Activated gamma-delta T cell treated with anti-CD3 and anti-CD28 coated beads, Interleukin-2, amount 50 U/mL, for 16 hours (primary cell): Measurements from ENCODE around the gene HLA-B.

ENCODE experiments used
- DNase-seq: peaks from one replicate; pipeline ENCODE4 v3.0.0-alpha.2; 2020; ENCODE audit warnings: low read depth

The HLA-B gene

GRCh38 chr6:31352683-31353383 lies 4.1 kb downstream of the HLA-B start:
- no peak for DNase-seq

GRCh38 chr6:31352310-31352682 lies 4.7 kb downstream of the HLA-B start:
- no peak for DNase-seq

- no peak for DNase-seq
Measured at GRCh38 chr6:31351401-31352309, 5.3 kb downstream of the HLA-B start.

- DNase-seq = no peak
Measured at GRCh38 chr6:31351033-31351380, 6.0 kb downstream of the HLA-B start.

GRCh38 chr6:31350196-31351032 lies 6.6 kb downstream of the HLA-B start:
- DNase-seq = no peak

GRCh38 chr6:31349301-31349700 lies 7.7 kb downstream of the HLA-B start:
- no peak for DNase-seq

GRCh38 chr6:31345026-31345730 lies 11.8 kb downstream of the HLA-B start:
- DNase-seq = no peak

- no peak for DNase-seq
Measured at GRCh38 chr6:31340228-31340627, 16.8 kb downstream of the HLA-B start.

- no peak for DNase-seq
Measured at GRCh38 chr6:31339210-31339609, 17.8 kb downstream of the HLA-B start.

- DNase-seq = no peak
Measured at GRCh38 chr6:31336896-31337496, 20.0 kb downstream of the HLA-B start.

- DNase-seq = peak; percentile 37
Measured at GRCh38 chr6:31332637-31333602, 24.1 kb downstream of the HLA-B start.

- DNase-seq = no peak
Measured at GRCh38 chr6:31328355-31328960, 28.5 kb downstream of the HLA-B start.

- no peak for DNase-seq
Measured at GRCh38 chr6:31321820-31322219, 35.2 kb downstream of the HLA-B start.

- DNase-seq = no peak
Measured at GRCh38 chr6:31321005-31321707, 35.8 kb downstream of the HLA-B start.

- no peak for DNase-seq
Measured at GRCh38 chr6:31317036-31317435, 39.9 kb downstream of the HLA-B start.

GRCh38 chr6:31309641-31310040 lies 47.3 kb downstream of the HLA-B start:
- DNase-seq = no peak

- no peak for DNase-seq
Measured at GRCh38 chr6:31308845-31309175, 48.2 kb downstream of the HLA-B start.

- DNase-seq = peak; percentile 53
Measured at GRCh38 chr6:31308050-31308844, 48.7 kb downstream of the HLA-B start.

GRCh38 chr6:31307669-31308049 lies 49.3 kb downstream of the HLA-B start:
- DNase-seq = no peak
